Ureter (tissue), 1 donor: Measurements from ENCODE around the gene C16orf54. TPM values are rescaled to one million over a fixed set of nuclear protein-coding genes. Genes with fewer than 3 reads are reported as not detected.
A peak's percentile ranks its signal among the peaks of the same experiment; 100 is the strongest.
"Not testable (repeated sequence)": the region's sequence is repeated elsewhere in the genome, so short reads cannot be mapped to it uniquely, and the experiment has no call there.

ENCODE experiments used
- DNase-seq: peaks from one replicate; pipeline ENCODE4 v3.0.0-alpha.2; 2020; ENCODE audit warnings: low spot score
- total RNA-seq: library from RNA; stranded (reverse); gene quantifications from one replicate; pipeline ENCODE4 v1.2.4, GENCODE V29; 2023
- donor health status: DM: yes; HTN: yes; CAD: no.

The C16orf54 gene
- total RNA-seq, 1 donor from 2014 or later, result 1.6 TPM

DNA sequence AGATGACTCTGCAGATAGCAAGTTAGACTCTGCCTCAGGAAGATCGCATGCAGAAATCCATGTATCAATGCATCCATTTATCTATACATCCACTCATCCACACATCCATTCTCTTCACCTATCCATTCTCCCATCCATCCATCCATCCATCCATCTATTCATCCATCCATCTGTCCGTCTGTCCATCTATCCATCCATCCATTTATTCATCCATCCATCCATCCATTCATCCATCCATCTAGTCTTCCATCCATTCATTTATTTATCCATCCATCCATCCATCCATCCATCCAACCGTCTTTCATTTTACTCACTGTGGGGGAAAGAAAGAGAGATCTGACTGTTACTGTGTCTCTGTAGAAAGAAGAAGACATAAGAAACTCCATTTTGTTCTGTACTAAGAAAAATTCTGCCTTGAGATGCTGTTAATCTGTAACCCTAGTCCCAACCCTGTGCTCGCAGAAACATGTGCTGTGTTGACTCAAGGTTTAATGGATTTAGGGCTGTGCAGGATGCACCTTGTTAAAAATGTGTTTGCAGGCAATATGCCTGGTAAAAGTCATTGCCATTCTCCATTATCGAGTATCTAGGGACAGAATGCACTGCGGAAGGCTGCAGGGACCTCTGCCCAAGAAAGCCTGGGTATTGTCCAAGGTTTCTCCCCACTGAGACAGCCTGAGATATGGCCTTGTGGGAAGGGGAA lies 5.7 kb downstream of the C16orf54 start:
- DNase-seq, result not testable (repeated sequence)

- DNase-seq, result no peak
Measured at GRCh38 chr16:29738514-29738913, 7.3 kb downstream of the C16orf54 start.

DNA sequence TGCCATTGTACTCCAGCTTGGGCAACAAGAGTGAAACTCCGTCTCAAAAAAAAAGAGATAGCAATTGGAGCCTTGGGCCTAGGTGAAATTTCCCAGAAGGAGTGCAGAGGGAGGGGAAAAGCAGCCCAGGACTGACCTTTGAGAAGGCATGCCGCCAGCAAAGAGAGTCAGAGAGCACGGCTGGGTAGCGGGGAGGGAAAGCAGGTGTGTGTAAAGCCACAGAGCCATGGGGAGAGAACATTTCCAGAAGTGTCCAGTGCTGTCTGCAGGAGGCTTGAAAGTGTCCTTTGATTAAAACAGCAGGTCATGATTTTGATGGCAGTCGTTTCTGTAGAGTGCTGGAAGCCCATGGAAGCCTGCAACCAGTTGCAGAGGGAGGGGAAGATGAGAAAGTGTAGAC lies 8.1 kb downstream of the C16orf54 start:
- DNase-seq, result no peak

GRCh38 chr16:29736764-29737163 lies 9.0 kb downstream of the C16orf54 start:
- DNase-seq, result no peak

DNA sequence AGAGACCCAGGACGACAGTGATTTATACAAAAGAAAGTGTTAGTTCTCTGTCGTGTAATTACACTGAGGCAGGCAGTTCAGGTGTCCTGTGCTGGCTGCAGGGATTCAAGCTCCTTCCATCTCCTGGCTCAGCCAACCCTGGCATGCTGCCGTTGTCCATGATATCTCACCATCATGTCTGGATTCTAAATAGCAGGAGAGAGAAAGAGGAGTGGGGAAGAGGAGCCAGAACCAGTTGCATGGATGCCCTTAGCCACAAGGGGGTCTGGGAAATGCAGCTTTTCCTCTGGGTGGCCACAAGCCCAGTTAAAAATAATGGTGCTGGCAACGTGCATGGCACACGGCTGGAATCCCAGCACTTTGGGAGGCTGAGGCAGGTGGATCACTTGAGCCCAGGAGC lies 9.7 kb downstream of the C16orf54 start:
- DNase-seq, result no peak

DNA sequence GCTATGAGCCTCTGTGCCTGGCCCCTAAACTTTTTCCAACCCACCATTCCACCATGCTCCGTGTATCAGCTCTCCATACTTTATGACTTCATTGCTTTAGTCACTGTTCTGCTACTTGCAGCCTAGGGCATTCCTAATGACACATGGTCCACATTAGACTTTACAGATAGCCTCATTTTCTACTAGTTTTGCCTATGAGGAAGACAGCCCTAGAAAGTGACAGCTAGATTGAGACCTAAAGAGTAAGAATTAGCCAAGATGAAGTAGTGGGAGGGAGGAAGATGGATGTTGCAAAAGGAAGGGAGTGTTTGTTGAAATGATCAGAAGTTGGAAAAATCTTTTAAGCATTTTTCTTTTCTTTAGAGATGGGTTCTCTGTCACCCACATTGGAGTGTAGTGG lies 11.0 kb downstream of the C16orf54 start:
- no peak for DNase-seq

DNA sequence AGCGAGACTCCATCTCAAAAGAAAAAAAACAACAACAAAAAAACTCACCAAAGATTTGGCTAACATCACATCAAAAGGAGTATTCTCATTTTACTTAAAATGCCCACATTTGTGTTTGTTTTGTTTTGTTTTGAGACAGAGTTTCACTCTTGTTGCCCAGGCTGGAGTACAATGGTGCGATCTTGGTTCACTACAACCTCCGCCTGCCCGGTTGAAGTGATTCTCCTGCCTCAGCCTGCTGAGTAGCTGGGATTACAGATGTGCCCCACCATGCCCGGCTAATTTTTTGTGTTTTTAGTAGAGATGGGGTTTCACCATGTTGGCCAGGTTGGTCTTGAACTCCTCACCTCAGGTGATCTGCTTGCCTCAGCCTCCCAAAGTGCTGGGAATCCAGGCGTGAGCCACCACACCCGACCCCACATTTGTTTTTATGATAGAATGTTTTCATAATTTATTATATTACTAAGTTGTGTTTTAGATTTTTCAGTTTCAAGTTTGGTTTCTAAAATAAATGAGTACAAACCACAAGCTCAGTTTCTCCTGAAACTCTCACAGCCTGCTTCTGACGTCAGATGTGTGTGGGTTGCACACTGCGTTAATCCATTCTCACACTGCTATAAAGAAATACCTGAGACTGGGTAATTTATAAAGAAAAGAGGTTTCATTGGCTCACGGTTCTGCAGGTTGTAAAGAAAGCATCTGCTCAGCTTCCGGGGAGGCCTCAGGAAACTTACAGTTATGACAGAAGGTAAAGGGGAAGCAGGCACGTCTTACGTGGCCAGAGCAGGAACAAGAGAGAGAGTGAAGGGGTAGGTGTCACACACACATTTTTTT lies 13.8 kb downstream of the C16orf54 start:
- DNase-seq, result not testable (repeated sequence)

GRCh38 chr16:29730649-29731048 lies 15.1 kb downstream of the C16orf54 start:
- no peak for DNase-seq

- no peak for DNase-seq
Measured at GRCh38 chr16:29729116-29729521, 16.7 kb downstream of the C16orf54 start.

DNA sequence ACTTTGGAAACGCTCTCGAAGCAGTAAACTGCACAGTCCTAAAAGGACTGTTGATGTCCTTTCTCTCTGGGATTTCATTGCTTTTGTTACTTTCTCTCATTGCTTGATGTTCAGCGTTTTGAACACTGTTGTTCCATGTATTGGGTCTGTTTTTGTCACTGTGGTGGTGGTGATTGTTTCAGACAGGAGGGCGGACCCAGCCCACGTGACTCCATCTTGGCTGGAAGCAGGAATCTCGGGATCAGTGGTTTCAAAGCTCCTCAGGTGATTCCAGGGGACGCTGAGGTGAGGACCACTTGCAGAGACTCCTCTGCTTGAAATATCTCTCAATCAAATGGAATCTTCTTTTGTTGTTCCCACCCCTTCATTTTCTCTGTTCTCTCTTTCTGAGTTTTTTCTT lies 18.3 kb downstream of the C16orf54 start:
- DNase-seq, result no peak

- no peak for DNase-seq
Measured at GRCh38 chr16:29726845-29727377, 18.9 kb downstream of the C16orf54 start.

DNA sequence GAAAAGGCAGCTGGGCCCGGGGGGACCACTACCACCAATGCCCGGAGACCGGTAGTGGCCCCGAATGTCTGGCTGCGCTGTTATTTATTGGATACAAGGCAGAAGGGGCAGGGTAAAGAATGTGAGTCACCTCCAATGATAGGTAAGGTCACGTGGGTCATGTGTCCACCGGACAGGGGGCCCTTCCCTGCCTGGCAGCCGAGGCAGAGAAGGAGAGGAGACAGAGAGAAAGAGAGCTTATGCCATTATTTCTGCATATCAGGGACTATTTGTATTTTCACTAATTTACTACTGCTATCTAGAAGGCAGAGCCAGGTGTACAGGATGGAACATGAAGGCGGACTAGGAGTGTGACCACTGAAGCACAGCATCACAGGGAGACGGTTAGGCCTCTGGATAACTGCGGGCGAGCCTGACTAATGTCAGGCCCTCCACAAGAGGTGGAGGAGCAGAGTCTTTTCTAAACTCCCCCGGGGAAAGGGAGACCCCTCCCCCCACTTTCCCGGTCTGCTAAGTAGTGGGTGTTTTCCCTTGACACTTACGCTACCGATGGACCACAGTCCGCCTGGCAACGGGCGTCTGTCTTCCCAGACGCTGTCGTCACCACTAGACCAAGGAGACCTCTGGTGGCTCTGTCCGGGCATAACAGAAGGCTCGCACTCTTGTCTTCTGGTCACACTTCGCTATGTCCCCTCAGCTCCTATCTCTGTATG lies 24.5 kb downstream of the C16orf54 start:
- DNase-seq, result peak; percentile 73

GRCh38 chr16:29720703-29721102 lies 25.1 kb downstream of the C16orf54 start:
- DNase-seq, result no peak

- no peak for DNase-seq
Measured at GRCh38 chr16:29719063-29719462, 26.7 kb downstream of the C16orf54 start.

GRCh38 chr16:29717113-29717512 lies 28.7 kb downstream of the C16orf54 start:
- no peak for DNase-seq

GRCh38 chr16:29714972-29715371 lies 30.8 kb downstream of the C16orf54 start:
- no peak for DNase-seq

GRCh38 chr16:29714396-29714795 lies 31.4 kb downstream of the C16orf54 start:
- no peak for DNase-seq

DNA sequence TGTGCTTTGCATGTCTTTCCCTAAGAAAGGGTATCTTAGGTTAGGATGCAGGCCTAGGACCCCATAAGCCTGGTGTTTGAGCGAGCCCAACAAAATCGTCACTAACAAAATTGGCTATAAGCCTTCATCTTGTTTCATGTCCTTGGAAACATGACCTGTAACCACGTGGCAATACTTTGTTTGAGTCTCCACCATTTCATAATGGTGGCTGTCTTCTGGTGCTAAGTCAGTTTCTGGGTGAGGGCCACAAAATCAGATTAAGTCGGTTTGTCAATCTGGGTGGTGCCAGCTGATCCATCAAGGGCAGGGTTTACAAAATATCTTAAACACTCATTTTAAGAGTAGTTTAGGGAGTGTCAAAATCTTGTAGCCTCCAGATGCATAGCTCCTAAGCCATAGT lies 33.0 kb downstream of the C16orf54 start:
- DNase-seq, result no peak

GRCh38 chr16:29710227-29711219 lies 35.3 kb downstream of the C16orf54 start:
- DNase-seq, result no peak

DNA sequence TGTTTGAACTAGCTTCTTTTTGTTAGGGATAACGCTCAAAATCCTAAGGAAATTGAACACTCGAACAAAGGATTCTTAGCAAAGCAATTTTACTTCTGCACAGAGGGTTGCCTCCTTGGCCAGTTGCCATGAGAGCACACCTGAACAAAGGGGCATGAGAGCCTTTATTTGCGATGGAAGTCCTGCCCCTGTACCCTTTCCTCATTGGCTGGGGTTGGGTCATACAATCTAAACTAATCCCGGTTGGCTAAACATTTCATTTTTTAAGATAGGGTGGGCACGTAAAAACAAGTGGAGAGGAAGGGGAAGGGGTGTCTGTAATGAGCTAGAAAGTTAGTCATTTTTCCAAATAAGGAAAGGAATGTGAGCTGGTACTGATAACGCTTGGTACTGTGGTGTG lies 36.1 kb downstream of the C16orf54 start:
- DNase-seq, result not testable (repeated sequence)
